Gastroesophageal sphincter (tissue), 4 donors: ENCODE results near the gene ZFP69B. TPM values are rescaled to one million over a fixed set of nuclear protein-coding genes. Genes with fewer than 3 reads are reported as not detected.
A peak's percentile ranks its signal among the peaks of the same experiment; 100 is the strongest.

ENCODE experiments used
- ATAC-seq: fragments of 150-250 bp; one replicate; pipeline ENCODE4 v1.9.1; 2016; ENCODE audit warnings: mild to moderate bottlenecking, moderate library complexity
- H3K27ac ChIP-seq, 4 donors: fragments of 200-600 bp; sonication (generic) in 3 of 4; 1 replicate in 3 of 4; 2 replicates in 1 of 4; pipeline ENCODE4 v1.5.1; 2016 to 2019
- H3K27me3 ChIP-seq: fragments of 200-600 bp; sonication (generic); one replicate; pipeline ENCODE4 v1.5.1; 2019
- H3K36me3 ChIP-seq, 2 donors: fragments of 200-600 bp; sonication (generic); one replicate each; pipeline ENCODE4 v1.5.1; 2019; ENCODE audit warnings: control low read depth in 1 of 2
- H3K4me1 ChIP-seq, 3 donors: fragments of 200-600 bp; sonication (generic); 1 replicate in 2 of 3; 2 replicates in 1 of 3; pipeline ENCODE4 v1.5.1; 2016 to 2019; ENCODE audit warnings: control low read depth in 2 of 3
- H3K4me3 ChIP-seq, 2 donors: fragments of 200-600 bp; sonication (generic); one replicate each; pipeline ENCODE4 v1.5.1; 2019; ENCODE audit warnings: mild to moderate bottlenecking in 1 of 2, moderate library complexity in 1 of 2
- H3K9me3 ChIP-seq, 3 donors: fragments of 200-600 bp; sonication (generic); one replicate each; pipeline ENCODE4 v1.5.1; 2017 to 2019; ENCODE audit warnings: control low read depth in 2 of 3
- EP300 ChIP-seq: sonication (generic); formaldehyde crosslinking; IDR thresholded peaks from one replicate; pipeline ENCODE4 v1.6.1; 2017; ENCODE audit warnings: antibody characterized with exemption, mild to moderate bottlenecking
- POLR2A ChIP-seq, 2 donors: fragments of 450-650 bp; IDR thresholded peaks; one replicate each; pipeline ENCODE4 v1.6.1; 2017; ENCODE audit warnings: antibody characterized with exemption in 2 of 2, mild to moderate bottlenecking in 2 of 2, moderate library complexity in 1 of 2
- POLR2AphosphoS5 ChIP-seq: sonication (generic); formaldehyde crosslinking; IDR thresholded peaks from one replicate; pipeline ENCODE4 v1.6.1; 2017; ENCODE audit warnings: antibody characterized with exemption
- WGBS, 2 donors: methylation state at CpG; one replicate each; pipeline ENCODE4 v1.1.5; 2018; ENCODE audit warnings: low coverage in 1 of 2; 5-methylcytosine and 5-hydroxymethylcytosine counted together
- total RNA-seq, 4 donors: library from RNA; depleted of rRNA; stranded (reverse); fragments of >200 nt; gene quantifications; one replicate each; pipeline ENCODE4 v1.1.0, GENCODE V29; 2016
- TF ChIP-seq, protein P1 (sequence below), 4 experiments: fragments of 200-600 bp in 2 of 4; fragments of 450-650 bp in 2 of 4; sonication (generic) in 1 of 4; IDR thresholded peaks; one replicate each; pipeline ENCODE4 v1.5.1; 2017 to 2019; ENCODE audit warnings: antibody characterized with exemption in 4 of 4, mild to moderate bottlenecking in 2 of 4, moderate library complexity in 2 of 4

Gene ZFP69B
- 1 to 10 TPM in 2 of 4 donors, under 1 TPM in 1, not detected in 1; 0.54 to 1.4 (median 1.2) TPM for total RNA-seq

DNA sequence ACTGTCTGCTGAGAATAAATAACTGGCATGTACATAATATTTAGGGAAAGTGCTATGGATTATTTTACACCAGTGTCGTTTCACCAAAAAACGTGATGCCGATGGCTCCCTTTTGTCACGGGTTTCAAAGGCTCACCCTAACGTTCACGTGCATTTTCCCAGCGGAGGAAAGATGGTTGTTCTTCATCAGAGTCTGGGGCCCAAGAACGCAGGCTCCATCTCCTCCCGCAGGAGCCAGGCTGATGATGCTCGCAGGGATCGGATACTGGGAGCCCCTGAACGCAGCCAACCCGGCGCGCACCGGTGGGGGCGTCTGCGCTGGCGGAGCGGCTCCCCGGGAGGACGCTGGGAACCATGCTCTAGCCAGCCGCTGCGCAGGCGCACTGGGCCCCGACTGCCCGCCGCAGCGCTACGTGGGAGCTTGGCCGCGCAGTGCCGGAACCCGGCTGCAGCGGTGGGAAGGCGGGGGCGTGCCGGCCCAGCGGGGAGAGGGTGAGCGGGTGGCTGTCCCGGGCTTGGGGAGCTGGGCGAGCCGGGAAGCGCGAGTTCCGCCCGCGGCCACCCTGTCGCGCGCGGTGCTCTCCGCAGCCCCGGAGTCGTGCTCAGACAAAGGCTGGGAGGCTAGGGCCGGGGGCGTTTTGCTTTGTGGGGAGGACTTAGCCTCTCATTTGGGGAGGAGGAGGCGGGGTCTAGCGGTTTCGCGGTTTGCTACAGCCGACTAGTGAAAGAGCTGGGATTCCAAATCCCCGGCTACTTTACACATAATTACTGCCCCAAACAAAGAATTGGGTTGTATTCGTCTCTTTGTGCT is at the start of gene ZFP69B:
Gene ZFP69B, plus strand, starts transcription at position 793 of the 811 bp plus-strand sequence. CDS start 486 bp downstream, outside the sequence.
- 0 to 1% methylated on average over 6 to 8 of the region's 64 CpGs for WGBS, 2 donors
- Histone ChIP-seq H3K27me3 (no peaks in the 10 kb centered on the region), H3K27ac (peak within 1 kb of the TSS; percentile 70 to 86 (median 83)), H3K4me3 (peak within 1 kb of the TSS; percentile 77 to 89), H3K9me3 (peaks cover 0 to 13% (median 0%) of the 10 kb centered on the region in 3 donors), H3K4me1 (peaks cover 0 to 15% (median 0%) of the 10 kb centered on the region in 3 donors), H3K36me3 (peaks cover 0 to 8% of the 10 kb centered on the region in 2 donors)
- TF ChIP-seq POLR2A (IDR thresholded peaks at IDR 0.05) (peak in 1 of 2 donors; percentile 23), EP300 (no peak), POLR2AphosphoS5 (peak; percentile 28)
- TF ChIP-seq, protein P1, sequence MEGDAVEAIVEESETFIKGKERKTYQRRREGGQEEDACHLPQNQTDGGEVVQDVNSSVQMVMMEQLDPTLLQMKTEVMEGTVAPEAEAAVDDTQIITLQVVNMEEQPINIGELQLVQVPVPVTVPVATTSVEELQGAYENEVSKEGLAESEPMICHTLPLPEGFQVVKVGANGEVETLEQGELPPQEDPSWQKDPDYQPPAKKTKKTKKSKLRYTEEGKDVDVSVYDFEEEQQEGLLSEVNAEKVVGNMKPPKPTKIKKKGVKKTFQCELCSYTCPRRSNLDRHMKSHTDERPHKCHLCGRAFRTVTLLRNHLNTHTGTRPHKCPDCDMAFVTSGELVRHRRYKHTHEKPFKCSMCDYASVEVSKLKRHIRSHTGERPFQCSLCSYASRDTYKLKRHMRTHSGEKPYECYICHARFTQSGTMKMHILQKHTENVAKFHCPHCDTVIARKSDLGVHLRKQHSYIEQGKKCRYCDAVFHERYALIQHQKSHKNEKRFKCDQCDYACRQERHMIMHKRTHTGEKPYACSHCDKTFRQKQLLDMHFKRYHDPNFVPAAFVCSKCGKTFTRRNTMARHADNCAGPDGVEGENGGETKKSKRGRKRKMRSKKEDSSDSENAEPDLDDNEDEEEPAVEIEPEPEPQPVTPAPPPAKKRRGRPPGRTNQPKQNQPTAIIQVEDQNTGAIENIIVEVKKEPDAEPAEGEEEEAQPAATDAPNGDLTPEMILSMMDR (IDR thresholded peaks at IDR 0.05) = peak in 2 of 4 experiments; percentile 17 to 47
- ATAC-seq = peak; percentile 99

DNA sequence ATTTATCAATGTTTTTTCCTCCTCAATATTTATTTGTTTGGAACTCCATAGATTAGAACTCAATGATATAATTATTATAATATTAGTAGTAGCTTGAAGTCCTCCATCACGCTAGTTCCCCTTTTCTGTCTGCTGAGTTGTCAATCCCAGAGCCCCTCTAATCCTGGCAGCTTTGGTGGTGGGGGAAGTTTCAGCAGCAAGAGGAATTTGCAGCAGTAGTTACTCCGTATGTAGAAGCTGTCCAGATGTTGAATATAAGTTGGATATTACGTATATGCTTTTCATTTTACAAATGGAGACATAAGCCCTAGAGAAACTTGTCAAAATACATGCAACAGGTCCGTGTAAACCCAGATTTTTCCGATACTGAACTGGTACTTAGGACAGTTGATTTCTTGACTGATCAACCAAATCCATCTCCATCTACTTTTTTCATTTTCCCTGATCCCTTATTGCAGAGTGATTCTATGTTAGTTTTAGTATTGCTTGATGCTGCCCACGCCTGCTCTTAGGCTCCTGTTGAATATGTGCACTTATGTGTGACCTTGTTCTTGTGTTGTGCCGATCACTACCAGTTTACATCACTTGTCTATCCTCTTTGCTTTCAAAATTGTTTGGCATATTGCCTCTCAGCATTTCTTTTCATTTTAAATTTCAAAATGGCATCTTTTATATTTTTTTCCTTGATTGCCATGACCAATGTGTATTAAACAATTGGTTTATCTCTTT is 48.6 kb upstream of the ZFP69B start:
- H3K4me3 ChIP-seq = no peak overlapping the region
- no peaks in the 10 kb centered on the region for H3K36me3 ChIP-seq
- peaks cover 0 to 10% (median 0%) of the 10 kb centered on the region in 3 donors for H3K4me1 ChIP-seq
- H3K27ac ChIP-seq = no peak overlapping the region
- no peaks in the 10 kb centered on the region for H3K9me3 ChIP-seq
- TF ChIP-seq EP300 (no peak), POLR2A (IDR thresholded peaks at IDR 0.05) (no peak), POLR2AphosphoS5 (no peak)
- TF ChIP-seq, protein P1 (IDR thresholded peaks at IDR 0.05) = no peak
- ATAC-seq = no peak
- no peaks in the 10 kb centered on the region for H3K27me3 ChIP-seq
- WGBS, 2 donors = 66 to 73% methylated on average over 2 to 7 of the region's 7 CpGs

DNA sequence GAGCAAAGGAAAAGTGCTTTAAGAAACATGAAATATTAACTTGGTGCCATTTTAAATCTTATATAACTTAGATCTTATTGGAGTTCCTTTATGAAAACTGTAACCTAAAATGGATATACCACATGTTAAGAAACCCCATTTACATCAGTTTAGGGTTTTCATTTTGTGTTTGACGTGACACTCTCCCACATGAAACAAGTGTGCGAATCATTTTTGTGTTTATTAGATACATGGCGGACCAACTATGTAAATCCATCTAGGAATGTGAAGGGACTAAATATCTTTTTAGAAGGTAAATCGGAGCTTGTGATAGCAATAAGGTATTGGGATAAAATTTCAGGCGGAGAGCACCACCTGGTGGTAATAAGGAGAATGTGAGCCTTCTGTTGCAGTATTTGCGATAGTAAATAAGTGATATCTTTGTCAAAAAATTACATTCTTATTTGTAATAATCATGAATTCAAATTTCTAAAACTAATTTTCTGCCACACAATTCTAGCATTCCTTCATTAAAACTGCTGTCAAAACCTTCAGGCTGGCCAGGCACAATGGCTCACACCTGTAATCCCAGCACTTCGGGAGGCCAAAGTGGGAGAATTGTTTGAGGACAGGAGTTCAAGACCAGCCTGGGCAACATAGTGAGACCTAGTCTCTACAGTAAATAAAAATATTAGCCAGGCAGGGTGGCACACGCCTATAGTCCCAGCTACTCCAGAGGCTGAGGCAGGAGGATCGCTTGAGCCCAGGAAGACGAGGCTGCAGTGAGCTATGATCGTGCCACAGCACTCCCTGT is 45.4 kb upstream of the ZFP69B start:
- peaks cover 0 to 10% (median 0%) of the 10 kb centered on the region in 3 donors for H3K4me1 ChIP-seq
- no peak overlapping the region for H3K4me3 ChIP-seq
- H3K27ac ChIP-seq = no peak overlapping the region
- H3K27me3 ChIP-seq = no peaks in the 10 kb centered on the region
- no peaks in the 10 kb centered on the region for H3K9me3 ChIP-seq
- H3K36me3 ChIP-seq = peaks cover 0 to 17% of the 10 kb centered on the region in 2 donors
- TF ChIP-seq, protein P1 (IDR thresholded peaks at IDR 0.05) = peak; percentile 83 to 86 (median 84)
- TF ChIP-seq POLR2AphosphoS5 = no peak
- no peak for ATAC-seq
- 34 to 42% methylated on average over 10 to 11 of the region's 11 CpGs for WGBS, 2 donors

DNA sequence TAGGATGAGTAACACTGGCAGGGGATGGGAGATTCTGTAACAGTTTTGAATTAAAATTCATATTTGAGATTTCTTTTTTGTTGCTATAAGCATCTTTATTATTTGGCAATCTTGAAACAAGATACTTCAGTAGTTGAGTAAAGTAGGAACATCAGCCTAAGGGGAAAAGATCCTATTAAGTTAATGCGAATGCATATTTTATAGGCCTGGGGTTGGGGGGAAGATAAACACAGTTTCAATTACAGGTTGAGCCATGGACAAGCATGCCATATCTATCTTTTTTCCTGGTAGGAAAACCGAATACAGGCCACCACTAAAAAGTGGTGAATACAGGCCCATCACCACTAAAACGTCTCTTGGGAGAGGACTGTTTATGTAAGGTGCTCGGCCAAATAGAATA is 44.5 kb upstream of the ZFP69B start:
- TF ChIP-seq POLR2A (IDR thresholded peaks at IDR 0.05) (no peak), POLR2AphosphoS5 (no peak), EP300 (no peak)
- TF ChIP-seq, protein P1 (IDR thresholded peaks at IDR 0.05) = no peak
- no peak overlapping the region for H3K4me3 ChIP-seq
- ATAC-seq = no peak
- H3K4me1 ChIP-seq = peaks cover 0 to 10% (median 0%) of the 10 kb centered on the region in 3 donors
- H3K36me3 ChIP-seq = peaks cover 0 to 26% of the 10 kb centered on the region in 2 donors
- H3K27me3 ChIP-seq = no peaks in the 10 kb centered on the region
- WGBS, 2 donors = 75 to 88% methylated on average over 3 to 4 of the region's 4 CpGs
- H3K27ac ChIP-seq = no peak overlapping the region
- no peaks in the 10 kb centered on the region for H3K9me3 ChIP-seq
